Activated CD4-positive, alpha-beta T cell treated with anti-CD3 and anti-CD28 coated beads, Interleukin-2, Interleukin-4, amounts not matched to agents 100 ng/mL and 50 ng/mL, durations not matched to agents 16 hours and 8 hours (primary cell): ENCODE measurements around the gene UMAD1.

Experiments used
- DNase-seq: peaks from one replicate; pipeline ENCODE4 v3.0.0-alpha.2; 2020; ENCODE audit warnings: low spot score

The UMAD1 gene

DNA sequence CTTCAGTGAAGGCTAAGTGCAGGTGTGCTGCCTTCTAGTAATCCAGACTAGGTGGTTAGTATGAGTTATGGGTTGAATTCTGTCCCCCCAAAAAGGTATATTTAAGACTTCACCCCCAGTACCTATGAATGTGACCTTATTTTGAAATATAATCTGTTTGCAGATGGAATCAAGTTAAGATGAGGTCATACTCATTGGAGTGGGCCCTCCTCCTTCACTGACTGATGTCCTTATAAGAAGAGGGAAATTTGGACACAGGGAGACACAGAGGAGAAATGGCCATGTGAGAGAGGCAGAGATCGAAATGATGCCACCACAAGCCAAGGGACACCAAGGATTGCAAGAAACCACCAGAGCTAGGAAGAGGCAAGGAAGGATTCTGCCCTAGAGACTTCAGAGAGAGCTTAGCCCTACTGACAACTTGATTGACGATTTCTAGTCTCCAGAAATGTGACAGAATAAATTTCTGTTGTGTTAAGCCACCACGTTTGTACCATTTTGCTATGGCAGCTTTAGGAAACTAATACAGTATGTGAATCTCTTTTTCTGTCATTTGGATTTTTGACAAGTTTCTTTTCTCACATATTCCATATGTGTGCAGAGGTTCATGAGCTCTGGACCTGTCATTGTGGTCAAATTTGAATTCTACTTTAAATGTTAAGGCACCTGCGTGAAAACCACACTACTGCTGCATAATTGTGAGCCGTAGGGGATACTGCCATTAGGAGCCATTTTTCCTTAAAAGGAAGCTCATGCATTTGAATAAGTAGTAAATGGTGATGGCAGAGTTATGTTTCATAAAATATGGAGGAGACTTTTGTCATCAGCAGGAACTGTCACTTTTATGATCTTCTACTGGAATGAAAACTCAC, 80.4 kb downstream of the UMAD1 start:
- no peak for DNase-seq

- no peak for DNase-seq
These were observed 91.2 kb downstream of the UMAD1 start for GRCh38 chr7:7731732-7732131.

DNA sequence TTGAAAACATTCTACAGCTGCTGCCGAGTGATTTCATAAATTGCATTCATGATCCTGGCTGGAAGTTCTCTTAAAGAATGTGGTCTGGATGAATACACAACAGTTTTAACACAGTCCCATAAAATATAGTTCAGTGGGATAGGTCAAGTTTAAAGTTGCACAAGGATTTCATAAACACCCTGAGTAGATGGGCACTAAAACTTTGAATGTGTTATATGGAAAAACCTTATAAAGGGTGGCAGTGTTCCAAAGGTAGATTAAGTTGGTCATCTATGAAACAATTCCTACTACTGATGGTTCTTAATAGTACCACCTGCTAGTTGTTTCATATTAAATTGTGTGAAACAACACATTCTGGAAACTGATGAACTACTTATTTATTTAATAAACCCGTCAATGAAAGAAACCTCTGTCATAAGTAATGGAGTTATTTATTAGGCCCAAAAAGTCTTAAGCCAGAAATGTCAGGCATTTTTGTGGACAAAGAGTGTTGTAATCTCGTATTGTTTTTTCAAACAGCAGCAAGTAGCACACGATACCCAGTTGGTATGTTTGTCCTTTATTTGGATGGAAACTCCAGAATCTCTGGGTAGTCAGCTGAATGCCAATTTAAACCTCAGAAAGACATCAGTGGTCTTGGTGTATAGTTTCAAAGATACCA, 92.2 kb downstream of the UMAD1 start:
- no peak for DNase-seq

- no peak for DNase-seq
These were observed 96.1 kb downstream of the UMAD1 start for GRCh38 chr7:7736671-7737070.

GRCh38 chr7:7737674-7738073, 97.1 kb downstream of the UMAD1 start:
- DNase-seq = no peak

- no peak for DNase-seq
These were observed 97.6 kb downstream of the UMAD1 start for GRCh38 chr7:7738177-7738576.

DNA sequence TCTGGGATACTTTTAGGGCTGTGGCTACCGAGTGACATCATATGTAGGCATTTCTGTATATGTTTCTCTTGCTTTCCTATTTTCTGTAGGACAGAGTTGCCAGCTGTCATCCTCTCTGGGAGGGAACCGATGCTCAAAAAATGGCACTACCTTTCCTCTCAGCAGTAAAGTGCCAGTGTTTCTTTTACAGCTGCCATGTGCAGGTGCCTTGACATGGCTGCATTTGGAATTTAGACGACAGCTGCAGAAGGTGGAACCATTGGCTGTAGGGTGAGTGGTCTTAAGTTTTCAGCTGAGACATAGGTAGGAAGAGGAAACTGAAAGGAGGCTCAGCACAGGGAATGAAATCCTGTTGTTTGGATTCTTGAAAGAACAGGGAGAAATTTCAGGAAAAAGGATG, 98.1 kb downstream of the UMAD1 start:
- no peak for DNase-seq

DNA sequence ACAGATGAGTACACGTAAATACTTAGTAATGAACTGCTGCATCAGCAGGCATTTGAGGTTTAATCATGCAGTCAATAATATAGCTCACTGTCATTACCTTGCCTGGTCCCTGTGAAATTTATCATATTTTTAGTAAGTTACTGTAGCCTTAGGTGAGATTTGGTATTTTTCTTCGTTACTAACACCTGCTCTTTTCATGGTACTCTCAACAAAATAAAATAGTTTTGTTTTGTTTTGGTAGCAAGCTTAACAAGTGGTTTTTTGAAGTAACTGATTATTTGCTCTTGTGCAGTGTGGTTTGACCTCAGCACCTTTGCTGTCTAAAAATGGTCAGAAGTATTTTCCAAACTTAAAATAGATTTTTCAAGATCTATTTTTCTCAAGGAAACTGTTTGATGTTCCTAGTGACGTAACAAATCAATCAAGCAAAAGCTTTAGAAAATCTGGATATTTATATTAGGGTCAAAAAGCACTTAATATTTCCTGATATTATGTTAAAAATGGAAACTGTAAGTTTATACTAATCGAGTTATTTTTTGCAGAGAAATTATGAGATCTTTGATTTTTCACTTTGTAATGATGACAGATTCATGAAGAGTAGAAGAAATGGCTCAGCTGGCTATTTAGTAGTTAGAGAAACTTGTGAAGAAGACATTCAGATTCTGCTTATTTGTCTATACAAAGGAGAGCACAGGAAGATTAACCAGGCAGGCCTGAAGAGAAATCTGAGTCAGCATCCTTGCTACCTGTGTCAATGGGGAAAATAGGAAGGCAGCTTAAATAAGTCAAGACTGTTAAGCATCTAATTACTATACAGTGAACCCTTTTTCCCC, 98.9 kb downstream of the UMAD1 start:
- no peak for DNase-seq

DNA sequence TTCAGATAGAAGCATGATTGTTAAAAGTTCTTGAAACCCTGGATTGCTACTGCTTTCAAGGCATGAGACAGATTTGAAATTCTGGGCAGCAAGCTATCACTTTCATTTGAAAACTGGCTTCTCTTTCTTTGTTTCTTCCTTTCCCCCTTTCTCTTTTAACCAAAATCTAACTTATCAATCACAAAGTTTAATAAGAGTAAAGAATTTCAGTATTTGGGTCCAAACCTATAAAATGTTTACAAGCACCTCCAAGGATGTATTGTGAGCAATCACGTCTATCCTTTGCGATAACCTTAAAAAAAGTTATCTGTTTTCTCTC, 99.4 kb downstream of the UMAD1 start:
- no peak for DNase-seq

DNA sequence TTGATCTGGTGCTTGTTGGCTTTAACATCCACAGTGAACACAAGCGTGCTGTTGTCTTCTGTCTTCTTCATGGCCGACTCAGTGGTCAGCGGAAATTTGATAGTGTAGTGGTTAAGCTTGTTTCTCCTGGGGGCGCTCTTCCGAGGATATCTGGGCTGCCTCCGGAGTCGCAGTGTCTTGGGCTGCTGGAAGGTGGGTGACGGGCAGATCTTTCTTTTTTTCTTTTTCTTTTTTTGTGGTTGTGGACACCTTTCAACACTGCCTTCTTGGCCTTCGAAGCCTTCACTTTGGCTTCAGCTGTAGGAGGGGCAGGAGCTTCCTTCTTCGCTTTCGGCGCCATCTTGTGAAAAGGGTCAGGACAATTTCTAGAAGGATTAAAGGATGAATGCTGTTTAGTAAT, 101.7 kb downstream of the UMAD1 start:
- no peak for DNase-seq

DNA sequence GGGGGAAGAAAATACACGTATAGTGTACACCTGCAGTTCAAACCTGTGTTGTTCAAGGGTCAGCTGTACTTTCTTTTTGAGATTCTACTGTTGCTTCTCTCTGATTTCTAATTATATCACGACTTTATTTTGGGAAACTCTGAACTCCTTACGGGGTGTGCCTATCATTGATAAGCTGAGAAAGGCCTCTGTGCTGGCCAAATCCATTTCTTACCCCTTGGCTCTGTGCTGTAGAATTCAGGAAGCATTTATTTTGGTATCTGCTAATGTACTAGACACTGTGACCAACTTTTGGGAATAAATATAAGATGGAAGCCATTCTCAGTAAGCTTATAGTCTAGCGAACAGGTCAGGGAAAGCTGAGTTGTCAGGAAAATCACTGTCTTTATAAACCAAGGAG, 104.7 kb downstream of the UMAD1 start:
- DNase-seq = no peak

- no peak for DNase-seq
These were observed 105.4 kb downstream of the UMAD1 start for GRCh38 chr7:7745966-7746365.

DNA sequence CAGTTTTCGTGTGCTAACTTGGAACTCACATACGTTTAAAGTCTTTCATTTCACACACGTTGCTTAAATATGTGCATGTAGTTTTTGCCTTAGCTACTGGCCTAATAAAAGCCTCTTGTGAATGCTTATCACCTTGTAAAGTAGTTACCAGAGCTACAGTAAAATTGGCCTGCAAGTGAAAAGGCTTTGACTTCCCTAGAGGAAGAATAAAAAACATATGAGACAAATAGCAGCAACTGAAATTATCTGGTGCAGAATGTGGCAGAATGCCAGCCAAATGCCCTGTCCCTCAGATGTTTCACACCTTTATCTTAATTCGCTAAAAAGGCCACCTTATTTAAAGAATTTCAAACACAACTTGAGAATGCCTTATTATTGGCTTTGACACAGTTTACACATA, 105.9 kb downstream of the UMAD1 start:
- DNase-seq = no peak

GRCh38 chr7:7750571-7751242, 110.2 kb downstream of the UMAD1 start:
- DNase-seq = no peak

DNA sequence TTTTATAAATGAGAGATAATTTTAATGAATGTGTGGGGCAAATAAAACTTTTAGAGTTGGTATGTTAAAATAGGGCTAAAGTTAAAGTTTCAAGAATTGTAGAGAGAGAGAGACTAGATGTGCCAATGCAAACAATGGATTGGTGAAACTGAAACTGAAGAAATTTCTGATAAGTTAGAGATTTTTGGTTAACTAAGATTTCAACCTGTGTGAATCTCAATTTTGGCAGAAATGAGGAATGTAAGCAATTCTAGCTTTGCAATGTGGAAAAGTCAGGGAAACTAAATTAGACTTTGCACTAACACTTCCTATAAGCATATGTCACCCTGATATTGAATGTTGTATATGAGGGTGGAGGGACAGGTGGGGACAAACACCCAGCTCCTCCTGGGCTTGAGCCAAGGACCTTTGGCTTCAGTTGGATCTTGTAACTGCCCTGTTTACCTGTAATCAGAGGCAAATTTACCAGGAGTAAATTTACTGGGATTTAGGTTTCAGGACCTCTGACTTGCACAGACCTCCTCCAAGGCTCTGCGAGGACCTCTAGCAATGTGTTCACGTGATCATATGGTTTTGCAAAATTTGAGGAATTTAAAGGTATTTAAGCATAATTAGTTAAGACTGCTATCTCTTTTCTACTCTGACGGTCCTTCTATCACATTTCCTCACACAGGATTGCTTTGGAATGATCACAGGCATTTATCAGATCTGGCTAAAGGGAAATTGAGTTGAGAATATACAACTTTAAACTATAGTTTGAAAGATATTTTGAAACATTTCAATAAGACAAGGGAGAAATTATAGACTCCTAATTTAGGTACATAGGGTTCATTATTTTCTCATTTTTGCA, 110.9 kb downstream of the UMAD1 start:
- DNase-seq = no peak

DNA sequence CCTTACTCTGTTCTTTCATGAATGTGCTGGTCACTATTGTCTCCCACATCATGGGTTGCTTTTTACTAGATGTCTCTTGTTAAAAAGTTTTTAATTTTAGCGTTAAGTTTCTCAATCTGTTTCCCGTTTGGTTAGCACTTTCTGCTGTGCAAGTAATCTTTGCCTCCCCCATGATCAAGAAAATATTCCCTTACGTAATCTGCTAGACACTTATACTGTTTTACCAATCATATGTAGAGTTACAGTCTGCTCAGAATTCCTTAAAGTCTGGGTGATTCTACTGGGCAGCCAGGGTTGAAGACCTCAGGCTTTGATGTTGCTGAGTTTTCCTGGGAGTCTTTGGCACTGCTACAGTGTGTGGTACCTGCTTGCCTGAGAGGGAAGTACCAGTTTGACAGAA, 116.0 kb downstream of the UMAD1 start:
- no peak for DNase-seq

GRCh38 chr7:7757576-7757975, 117.0 kb downstream of the UMAD1 start:
- no peak for DNase-seq

GRCh38 chr7:7761340-7761973, 120.9 kb downstream of the UMAD1 start:
- DNase-seq = peak; percentile 51

DNA sequence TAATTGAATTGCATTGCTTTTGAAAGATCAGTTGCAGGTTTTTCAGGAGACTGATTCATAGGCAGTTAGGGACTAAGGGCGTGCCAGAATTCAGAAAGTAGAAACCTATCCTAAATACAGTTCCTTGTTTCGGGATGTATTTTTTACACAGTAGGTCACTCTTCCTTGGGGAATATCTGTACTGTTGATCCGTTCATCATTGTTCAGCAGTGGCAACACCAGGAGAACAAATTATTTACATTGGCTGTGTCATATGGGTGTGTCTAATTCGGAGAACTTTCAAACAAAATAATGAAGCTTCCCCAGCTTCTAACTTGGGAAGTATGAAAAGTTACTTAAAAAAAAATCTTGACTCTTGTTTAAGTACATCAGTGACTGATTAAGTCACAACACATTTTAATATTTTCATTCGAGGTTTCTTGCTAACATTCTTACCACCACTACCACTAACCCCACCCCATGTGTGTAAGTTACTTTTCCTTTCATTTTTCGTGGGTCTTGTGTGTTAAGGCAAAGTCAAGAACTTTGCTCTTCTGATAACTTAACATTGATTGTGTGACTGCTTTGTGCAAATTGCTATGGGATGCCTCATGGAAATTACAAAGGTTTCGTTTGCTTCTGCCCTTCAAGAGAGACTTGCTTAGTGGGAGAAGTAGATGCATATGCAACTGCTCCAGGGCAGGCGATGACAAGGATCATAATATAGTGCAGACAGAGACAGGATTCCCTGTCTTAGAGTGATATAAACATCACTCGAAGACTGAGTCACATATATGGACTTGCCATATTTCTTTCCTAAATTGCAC, 121.6 kb downstream of the UMAD1 start:
- DNase-seq = peak; percentile 30
